H9 (cell line): ENCODE results near the gene NGRN. TPM values are rescaled to one million over a fixed set of nuclear protein-coding genes. Genes with fewer than 3 reads are reported as not detected.

ENCODE experiments used
- DNase-seq: peaks from one replicate; pipeline ENCODE4 v3.0.0-alpha.2; 2017
- H2AFZ ChIP-seq: one replicate; pipeline ENCODE4 v1.6.1; 2013; ENCODE audit warnings: mild to moderate bottlenecking, low read length, control low read depth, moderate library complexity
- H2AK5ac ChIP-seq: 2 replicates; pipeline ENCODE4 v1.6.1; 2013; ENCODE audit warnings: low read length, control low read depth, mixed read lengths; ENCODE audit not compliant: insufficient read length
- H2BK120ac ChIP-seq: one replicate; pipeline ENCODE4 v1.6.1; 2013; ENCODE audit warnings: low read depth, mild to moderate bottlenecking, low read length, control low read depth, inconsistent platforms; ENCODE audit not compliant: poor library complexity, severe bottlenecking
- H2BK12ac ChIP-seq: 2 replicates; pipeline ENCODE4 v1.6.1; 2013; ENCODE audit warnings: low read length, control low read depth, mixed read lengths, low read depth; ENCODE audit not compliant: insufficient read length
- H2BK15ac ChIP-seq: 2 replicates; pipeline ENCODE4 v1.6.1; 2013; ENCODE audit warnings: low read depth, low read length, control low read depth
- H2BK20ac ChIP-seq: one replicate; pipeline ENCODE4 v1.6.1; 2013; ENCODE audit warnings: low read depth, mild to moderate bottlenecking, low read length, control low read depth, inconsistent platforms; ENCODE audit not compliant: poor library complexity, severe bottlenecking
- H2BK5ac ChIP-seq: 2 replicates; pipeline ENCODE4 v1.6.1; 2013; ENCODE audit warnings: low read length, control low read depth, mixed read lengths; ENCODE audit not compliant: insufficient read length
- H3K14ac ChIP-seq: 2 replicates; pipeline ENCODE4 v1.6.1; 2013; ENCODE audit warnings: low read length, control low read depth; ENCODE audit not compliant: insufficient read depth
- H3K18ac ChIP-seq: 2 replicates; pipeline ENCODE4 v1.6.1; 2013; ENCODE audit warnings: low read depth, mild to moderate bottlenecking, mixed read lengths, low read length, control low read depth; ENCODE audit not compliant: insufficient read length
- H3K23ac ChIP-seq: 2 replicates; pipeline ENCODE4 v1.6.1; 2013; ENCODE audit warnings: low read length, control low read depth, mixed read lengths, low read depth; ENCODE audit not compliant: insufficient read length
- H3K23me2 ChIP-seq: 2 replicates; pipeline ENCODE4 v1.6.1; 2013; ENCODE audit warnings: low read depth, mild to moderate bottlenecking, mixed read lengths, low read length, control low read depth; ENCODE audit not compliant: insufficient read length, poor library complexity, severe bottlenecking
- H3K27ac ChIP-seq: 2 replicates; pipeline ENCODE4 v1.5.1; 2013; ENCODE audit warnings: low read length, control low read depth, mixed read lengths, low read depth; ENCODE audit not compliant: insufficient read length
- H3K27me3 ChIP-seq: 2 replicates; pipeline ENCODE4 v1.6.1; 2013; ENCODE audit warnings: low read length, control low read depth, inconsistent platforms; ENCODE audit not compliant: insufficient read depth
- H3K4ac ChIP-seq: 2 replicates; pipeline ENCODE4 v1.6.1; 2013; ENCODE audit warnings: low read depth, mild to moderate bottlenecking, control low read depth, inconsistent platforms, low read length, moderate library complexity
- H3K4me1 ChIP-seq: 2 replicates; pipeline ENCODE4 v1.6.1; 2013; ENCODE audit warnings: low read length, control low read depth, inconsistent platforms; ENCODE audit not compliant: insufficient read depth
- H3K4me2 ChIP-seq: 2 replicates; pipeline ENCODE4 v1.6.1; 2013; ENCODE audit warnings: low read length, control low read depth, mixed read lengths; ENCODE audit not compliant: insufficient read length, insufficient read depth
- H3K56ac ChIP-seq: 2 replicates; pipeline ENCODE4 v1.6.1; 2013; ENCODE audit warnings: low read depth, mild to moderate bottlenecking, mixed read lengths, low read length, control low read depth; ENCODE audit not compliant: insufficient read length
- H3K79me1 ChIP-seq: 2 replicates; pipeline ENCODE4 v1.6.1; 2013; ENCODE audit warnings: low read depth, mild to moderate bottlenecking, moderate library complexity, low read length, control low read depth, inconsistent platforms; ENCODE audit not compliant: insufficient read depth, poor library complexity, severe bottlenecking
- H3K79me2 ChIP-seq: 2 replicates; pipeline ENCODE4 v1.6.1; 2013; ENCODE audit warnings: low read length, control low read depth, inconsistent platforms; ENCODE audit not compliant: insufficient read depth
- H3K9ac ChIP-seq: 2 replicates; pipeline ENCODE4 v1.6.1; 2013; ENCODE audit warnings: low read length, control low read depth, mixed read lengths; ENCODE audit not compliant: insufficient read length; ENCODE audit errors: extremely low read depth
- H3K9me3 ChIP-seq: one replicate; pipeline ENCODE4 v1.6.1; 2013; ENCODE audit warnings: low read depth, low read length, inconsistent platforms; ENCODE audit not compliant: control insufficient read depth
- H3T11ph ChIP-seq: one replicate; pipeline ENCODE4 v1.6.1; 2013; ENCODE audit warnings: mild to moderate bottlenecking, low read length, control low read depth, inconsistent platforms
- H4K20me1 ChIP-seq: one replicate; pipeline ENCODE4 v1.6.1; 2013; ENCODE audit not compliant: control insufficient read depth, insufficient read length, insufficient read depth
- H4K5ac ChIP-seq: 2 replicates; pipeline ENCODE4 v1.6.1; 2013; ENCODE audit warnings: low read depth, mild to moderate bottlenecking, mixed read lengths, low read length, control low read depth; ENCODE audit not compliant: insufficient read length
- H4K8ac ChIP-seq: replicated peaks from 2 replicates; pipeline ENCODE4 v1.6.1; 2013; ENCODE audit warnings: low read length, control low read depth, mixed read lengths, low read depth; ENCODE audit not compliant: insufficient read length
- H4K91ac ChIP-seq: 2 replicates; pipeline ENCODE4 v1.6.1; 2013; ENCODE audit warnings: low read depth, mild to moderate bottlenecking, moderate library complexity, mixed read lengths, low read length, control low read depth; ENCODE audit not compliant: insufficient read length
- H3K27ac Mint-ChIP-seq, 3 experiments: 2 replicates in 2 of 3; 3 replicates in 1 of 3; pipeline ENCODE4 v1.8.0; 2020 to 2021; ENCODE audit warnings: mixed read lengths in 3 of 3, mild to moderate bottlenecking in 1 of 3, moderate library complexity in 1 of 3
- H3K27me3 Mint-ChIP-seq: 2 replicates; pipeline ENCODE4 v1.8.0; 2021; ENCODE audit warnings: low read depth, mild to moderate bottlenecking, moderate library complexity, mixed read lengths
- H3K36me3 Mint-ChIP-seq, 3 experiments: 2 replicates in 2 of 3; 3 replicates in 1 of 3; pipeline ENCODE4 v1.8.0; 2020 to 2021; ENCODE audit warnings: low read depth in 3 of 3, mixed read lengths in 3 of 3; ENCODE audit not compliant: insufficient read depth in 1 of 3
- H3K4me1 Mint-ChIP-seq, 2 experiments: 2 replicates each; pipeline ENCODE4 v1.8.0; 2020; ENCODE audit warnings: mixed read lengths in 2 of 2
- H3K4me3 Mint-ChIP-seq, 2 experiments: 2 replicates in 1 of 2; 3 replicates in 1 of 2; pipeline ENCODE4 v1.8.0; 2020 to 2021; ENCODE audit warnings: mild to moderate bottlenecking in 2 of 2, mixed read lengths in 2 of 2, moderate library complexity in 1 of 2
- H3K9me3 Mint-ChIP-seq, 2 experiments: 2 replicates in 1 of 2; 3 replicates in 1 of 2; pipeline ENCODE4 v1.8.0; 2020; ENCODE audit warnings: mild to moderate bottlenecking in 2 of 2, mixed read lengths in 2 of 2, moderate library complexity in 1 of 2
- WGBS: extraction: QIAGEN DNeasy Blood & Tissue Kit; methylation state at CpG from one replicate; pipeline ENCODE4 v1.1.7; 2013; ENCODE audit warnings: missing lambda C conversion rate, low lambda C conversion rate, mixed read lengths; ENCODE audit not compliant: insufficient read length; ENCODE audit errors: extremely low coverage; 5-methylcytosine and 5-hydroxymethylcytosine counted together
- total RNA-seq: library from RNA; stranded (reverse); gene quantifications from 2 replicates; pipeline ENCODE4 v1.2.1, GENCODE V29; 2021
- TF ChIP-seq, protein P1 (sequence below): fragments of 200-600 bp; sonication (generic); conservative IDR thresholded peaks from 3 replicates; pipeline ENCODE4 v1.8.0; 2021; ENCODE audit warnings: antibody characterized with exemption, mild to moderate bottlenecking

The NGRN gene
- total RNA-seq, 1 experiment from 2014 or later = 79.2 TPM

DNA sequence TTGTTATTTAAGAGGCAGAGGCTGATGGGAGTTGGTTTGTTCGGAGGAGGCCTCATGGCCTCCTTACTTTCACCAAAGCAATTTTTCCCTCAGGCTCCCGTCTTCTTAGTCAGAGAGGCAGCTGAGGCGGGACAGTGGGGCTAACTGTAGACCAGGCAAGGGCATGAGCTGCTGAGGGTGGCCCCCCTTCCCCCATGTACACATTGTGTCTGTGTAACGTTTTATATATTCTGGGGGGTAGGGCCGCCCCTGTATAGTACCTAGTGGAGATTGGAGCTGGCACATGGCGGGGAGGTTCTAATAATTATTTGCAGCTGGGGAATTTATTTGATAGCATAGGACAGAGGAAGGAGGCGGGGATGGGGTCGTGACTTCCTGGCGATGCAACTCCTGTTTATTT is 35.1 kb downstream of the NGRN start:
- no peak overlapping the region; a peak in 1 of 5 replicates for H3K4me3 Mint-ChIP-seq
- no peaks in the 10 kb centered on the region for H3K27me3 Mint-ChIP-seq
- Histone ChIP-seq H4K5ac (no peak overlapping the region), H3K27ac (no peak overlapping the region), H2BK120ac (no peak overlapping the region), H4K91ac (no peak overlapping the region), H3K23me2 (no peaks in the 10 kb centered on the region), H3K79me1 (no peaks in the 10 kb centered on the region), H2BK5ac (no peak overlapping the region), H3K23ac (no peak overlapping the region), H3T11ph (no peak overlapping the region), H3K56ac (no peak overlapping the region), H2AK5ac (no peak overlapping the region), H3K4me1 (no peaks in the 10 kb centered on the region; the same call in 1 of the 2 replicates), H2AFZ (no peak overlapping the region), H4K20me1 (no peaks in the 10 kb centered on the region), H3K9ac (no peak overlapping the region), H4K8ac (no peak overlapping the region), H3K4ac (no peak overlapping the region), H2BK15ac (no peak overlapping the region), H3K27me3 (no peaks in the 10 kb centered on the region), H3K9me3 (no peaks in the 10 kb centered on the region), H2BK12ac (no peak overlapping the region), H2BK20ac (no peak overlapping the region), H3K14ac (no peak overlapping the region), H3K18ac (no peak overlapping the region), H3K4me2 (no peak overlapping the region), H3K79me2 (no peaks in the 10 kb centered on the region)
- H3K27ac Mint-ChIP-seq = peak overlapping the region in 1 of 3 experiments; percentile 48; a peak in 1 of 7 replicates
- TF ChIP-seq, protein P1, sequence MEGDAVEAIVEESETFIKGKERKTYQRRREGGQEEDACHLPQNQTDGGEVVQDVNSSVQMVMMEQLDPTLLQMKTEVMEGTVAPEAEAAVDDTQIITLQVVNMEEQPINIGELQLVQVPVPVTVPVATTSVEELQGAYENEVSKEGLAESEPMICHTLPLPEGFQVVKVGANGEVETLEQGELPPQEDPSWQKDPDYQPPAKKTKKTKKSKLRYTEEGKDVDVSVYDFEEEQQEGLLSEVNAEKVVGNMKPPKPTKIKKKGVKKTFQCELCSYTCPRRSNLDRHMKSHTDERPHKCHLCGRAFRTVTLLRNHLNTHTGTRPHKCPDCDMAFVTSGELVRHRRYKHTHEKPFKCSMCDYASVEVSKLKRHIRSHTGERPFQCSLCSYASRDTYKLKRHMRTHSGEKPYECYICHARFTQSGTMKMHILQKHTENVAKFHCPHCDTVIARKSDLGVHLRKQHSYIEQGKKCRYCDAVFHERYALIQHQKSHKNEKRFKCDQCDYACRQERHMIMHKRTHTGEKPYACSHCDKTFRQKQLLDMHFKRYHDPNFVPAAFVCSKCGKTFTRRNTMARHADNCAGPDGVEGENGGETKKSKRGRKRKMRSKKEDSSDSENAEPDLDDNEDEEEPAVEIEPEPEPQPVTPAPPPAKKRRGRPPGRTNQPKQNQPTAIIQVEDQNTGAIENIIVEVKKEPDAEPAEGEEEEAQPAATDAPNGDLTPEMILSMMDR = no peak
- H3K4me1 Mint-ChIP-seq = peaks cover 9 to 17% of the 10 kb centered on the region in 2 experiments
- no peak for DNase-seq
- no peaks in the 10 kb centered on the region for H3K9me3 Mint-ChIP-seq
- H3K36me3 Mint-ChIP-seq = no peaks in the 10 kb centered on the region
- no CpG with 5 or more reads among the region's 9 CpGs for WGBS
